HepG2 (cell line): Measurements from ENCODE around the gene CIB1. TPM values are rescaled to one million over a fixed set of nuclear protein-coding genes. Genes with fewer than 3 reads are reported as not detected.
A peak's percentile ranks its signal among the peaks of the same experiment; 100 is the strongest.

Experiments
- ETV5 ChIP-seq: IDR thresholded peaks from 2 replicates; pipeline ENCODE4 v1.6.1; 2018; ENCODE audit warnings: missing biosample characterization, missing genetic modification reagents, inconsistent platforms, borderline replicate concordance
- JUN ChIP-seq: sonication (generic); formaldehyde crosslinking; IDR thresholded peaks from 2 replicates; pipeline ENCODE4 v1.4.0; 2020; ENCODE audit warnings: mild to moderate bottlenecking, missing genetic modification reagents
- NFKBIZ ChIP-seq: IDR thresholded peaks from 2 replicates; pipeline ENCODE4 v1.6.1; 2018; ENCODE audit warnings: missing genetic modification reagents, missing compliant biosample characterization
- PRPF4 ChIP-seq: fragments of 200-400 bp; formaldehyde crosslinking; IDR thresholded peaks from 2 replicates; pipeline ENCODE4 v1.6.1; 2016; ENCODE audit warnings: low read length, low read depth; ENCODE audit not compliant: poor library complexity, severe bottlenecking
- REST ChIP-seq, 2 experiments: IDR thresholded peaks; 2 replicates each; pipeline ENCODE4 v1.6.1; 2011 to 2012; ENCODE audit warnings: low read length in 2 of 2, borderline replicate concordance in 1 of 2, low read depth in 1 of 2, mild to moderate bottlenecking in 1 of 2, moderate library complexity in 1 of 2
- SATB2 ChIP-seq: sonication (generic); formaldehyde crosslinking; IDR thresholded peaks from 2 replicates; pipeline ENCODE4 v1.5.0; 2020; ENCODE audit warnings: missing genetic modification reagents
- STAT5B ChIP-seq: sonication (generic); formaldehyde crosslinking; IDR thresholded peaks from 2 replicates; pipeline ENCODE4 v1.4.0; 2020; ENCODE audit warnings: missing genetic modification reagents
- TAF1 ChIP-seq: sonication (generic); formaldehyde crosslinking; IDR thresholded peaks from 2 replicates; pipeline ENCODE4 v1.4.0; 2020; ENCODE audit warnings: missing genetic modification reagents
- TFDP2 ChIP-seq: sonication (generic); formaldehyde crosslinking; IDR thresholded peaks from 2 replicates; pipeline ENCODE4 v1.4.0; 2020; ENCODE audit warnings: missing genetic modification reagents
- ZNF225 ChIP-seq: sonication (generic); formaldehyde crosslinking; IDR thresholded peaks from 2 replicates; pipeline ENCODE4 v1.4.0; 2020; ENCODE audit warnings: mild to moderate bottlenecking, missing genetic modification reagents
- ZNF234 ChIP-seq: sonication (generic); formaldehyde crosslinking; conservative IDR thresholded peaks from 2 replicates; pipeline ENCODE4 v1.5.1; 2020; ENCODE audit warnings: mild to moderate bottlenecking, missing genetic modification reagents
- ZNF280B ChIP-seq: sonication (generic); formaldehyde crosslinking; IDR thresholded peaks from 2 replicates; pipeline ENCODE4 v1.5.0; 2020; ENCODE audit warnings: missing genetic modification reagents, mild to moderate bottlenecking, borderline replicate concordance
- ZNF841 ChIP-seq: sonication (generic); formaldehyde crosslinking; IDR thresholded peaks from 2 replicates; pipeline ENCODE4 v1.8.1; 2023; ENCODE audit warnings: missing genetic modification reagents, borderline replicate concordance
- ZSCAN20 ChIP-seq: sonication (generic); formaldehyde crosslinking; IDR thresholded peaks from 2 replicates; pipeline ENCODE4 v1.4.0; 2020; ENCODE audit warnings: missing genetic modification reagents, mild to moderate bottlenecking, borderline replicate concordance
- polyA plus RNA-seq, 8 experiments: library from polyadenylated mRNA; depleted of rRNA in 3 of 8; stranded (reverse) in 7 of 8; unstranded in 1 of 8; fragments of >200 nt; fragmentation: Illumina TruSeq in 4 of 8; extraction: Trizol in 4 of 8; gene quantifications; 2 replicates each; pipeline versions ENCODE4 v1.2.1 to v1.2.3, GENCODE V29; 2011 to 2016; ENCODE audit warnings: low read depth in 4 of 8, missing spikeins in 1 of 8, mixed read lengths in 1 of 8; ENCODE audit not compliant: insufficient read depth in 1 of 8
- total RNA-seq, 5 experiments: library from RNA; depleted of rRNA; stranded (reverse); fragments of >200 nt; fragmentation: Illumina TruSeq; extraction: Trizol; gene quantifications; 2 replicates each; pipeline ENCODE4 v1.2.3, GENCODE V29; 2016; ENCODE audit warnings: low read depth in 1 of 5
- TF ChIP-seq, protein P1 (sequence below): sonication (generic); formaldehyde crosslinking; IDR thresholded peaks from 2 replicates; pipeline ENCODE4 v1.8.1; 2022; ENCODE audit warnings: low read depth, mild to moderate bottlenecking, missing genetic modification reagents
- TF ChIP-seq, protein P2 (sequence below): sonication (generic); formaldehyde crosslinking; IDR thresholded peaks from 2 replicates; pipeline ENCODE4 v1.4.0; 2020; ENCODE audit warnings: missing genetic modification reagents, borderline replicate concordance

Gene CIB1
- total and polyA plus RNA-seq, 2 of the 13 experiments (the other 11 are each of a cell fraction or from before 2014, with no cell fraction given) = 38.7 to 72.7 TPM

GRCh38 chr15:90233387-90234095 lies at the start of gene CIB1 (continued):
- TF ChIP-seq PRPF4 (no peak), NFKBIZ (CRISPR knock-in tag) (no peak), SATB2 (CRISPR knock-in tag) (0 out of 2 replicates have a peak, but pooled peaks have one; percentile 19), TAF1 (CRISPR knock-in tag) (peak; percentile 69), ZNF280B (0 out of 2 replicates have a peak, but pooled peaks have one; percentile 41), STAT5B (CRISPR knock-in tag) (no peak), ETV5 (CRISPR knock-in tag) (peak; percentile 55; the same call in 1 of the 2 replicates), JUN (no peak), ZNF841 (CRISPR knock-in tag) (no peak), REST (IDR thresholded peaks at IDR 0.05; ENCODE audit: borderline replicate concordance in 1 of 2, low read depth in 1 of 2, low read length in 2 of 2) (no peak), ZNF234 (CRISPR knock-in tag) (0 out of 2 replicates have a peak, but pooled peaks have one; percentile 45), ZNF225 (no peak), TFDP2 (CRISPR knock-in tag) (peak; percentile 35; the same call in 1 of the 2 replicates), ZSCAN20 (0 out of 2 replicates have a peak, but pooled peaks have one; percentile 56)
- TF ChIP-seq, protein P1, sequence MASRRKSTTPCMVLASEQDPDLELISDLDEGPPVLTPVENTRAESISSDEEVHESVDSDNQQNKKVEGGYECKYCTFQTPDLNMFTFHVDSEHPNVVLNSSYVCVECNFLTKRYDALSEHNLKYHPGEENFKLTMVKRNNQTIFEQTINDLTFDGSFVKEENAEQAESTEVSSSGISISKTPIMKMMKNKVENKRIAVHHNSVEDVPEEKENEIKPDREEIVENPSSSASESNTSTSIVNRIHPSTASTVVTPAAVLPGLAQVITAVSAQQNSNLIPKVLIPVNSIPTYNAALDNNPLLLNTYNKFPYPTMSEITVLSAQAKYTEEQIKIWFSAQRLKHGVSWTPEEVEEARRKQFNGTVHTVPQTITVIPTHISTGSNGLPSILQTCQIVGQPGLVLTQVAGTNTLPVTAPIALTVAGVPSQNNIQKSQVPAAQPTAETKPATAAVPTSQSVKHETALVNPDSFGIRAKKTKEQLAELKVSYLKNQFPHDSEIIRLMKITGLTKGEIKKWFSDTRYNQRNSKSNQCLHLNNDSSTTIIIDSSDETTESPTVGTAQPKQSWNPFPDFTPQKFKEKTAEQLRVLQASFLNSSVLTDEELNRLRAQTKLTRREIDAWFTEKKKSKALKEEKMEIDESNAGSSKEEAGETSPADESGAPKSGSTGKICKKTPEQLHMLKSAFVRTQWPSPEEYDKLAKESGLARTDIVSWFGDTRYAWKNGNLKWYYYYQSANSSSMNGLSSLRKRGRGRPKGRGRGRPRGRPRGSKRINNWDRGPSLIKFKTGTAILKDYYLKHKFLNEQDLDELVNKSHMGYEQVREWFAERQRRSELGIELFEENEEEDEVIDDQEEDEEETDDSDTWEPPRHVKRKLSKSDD (CRISPR knock-in tag) = 0 out of 2 replicates have a peak, but pooled peaks have one; percentile 9
- TF ChIP-seq, protein P2, sequence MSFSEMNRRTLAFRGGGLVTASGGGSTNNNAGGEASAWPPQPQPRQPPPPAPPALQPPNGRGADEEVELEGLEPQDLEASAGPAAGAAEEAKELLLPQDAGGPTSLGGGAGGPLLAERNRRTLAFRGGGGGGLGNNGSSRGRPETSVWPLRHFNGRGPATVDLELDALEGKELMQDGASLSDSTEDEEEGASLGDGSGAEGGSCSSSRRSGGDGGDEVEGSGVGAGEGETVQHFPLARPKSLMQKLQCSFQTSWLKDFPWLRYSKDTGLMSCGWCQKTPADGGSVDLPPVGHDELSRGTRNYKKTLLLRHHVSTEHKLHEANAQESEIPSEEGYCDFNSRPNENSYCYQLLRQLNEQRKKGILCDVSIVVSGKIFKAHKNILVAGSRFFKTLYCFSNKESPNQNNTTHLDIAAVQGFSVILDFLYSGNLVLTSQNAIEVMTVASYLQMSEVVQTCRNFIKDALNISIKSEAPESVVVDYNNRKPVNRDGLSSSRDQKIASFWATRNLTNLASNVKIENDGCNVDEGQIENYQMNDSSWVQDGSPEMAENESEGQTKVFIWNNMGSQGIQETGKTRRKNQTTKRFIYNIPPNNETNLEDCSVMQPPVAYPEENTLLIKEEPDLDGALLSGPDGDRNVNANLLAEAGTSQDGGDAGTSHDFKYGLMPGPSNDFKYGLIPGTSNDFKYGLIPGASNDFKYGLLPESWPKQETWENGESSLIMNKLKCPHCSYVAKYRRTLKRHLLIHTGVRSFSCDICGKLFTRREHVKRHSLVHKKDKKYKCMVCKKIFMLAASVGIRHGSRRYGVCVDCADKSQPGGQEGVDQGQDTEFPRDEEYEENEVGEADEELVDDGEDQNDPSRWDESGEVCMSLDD (CRISPR knock-in tag) = no peak
